Kidney (tissue), 14 donors: ENCODE data around the gene NPBWR2. TPM values are rescaled to one million over a fixed set of nuclear protein-coding genes. Genes with fewer than 3 reads are reported as not detected.

Experiments
- DNase-seq, 5 donors: peaks; one replicate each; pipeline ENCODE4 v3.0.0-alpha.2; 2013 to 2020
- FAIRE-seq: peaks from 2 replicates; lab custom pipeline; 2012; peaks lifted over from hg19 to GRCh38; lab: Jason Lieb, UNC
- H3K27ac ChIP-seq, 2 donors: one replicate each; pipeline ENCODE4 v1.7.0; 2013; ENCODE audit warnings: low read depth in 2 of 2, low read length in 2 of 2, inconsistent platforms in 1 of 2
- H3K27me3 ChIP-seq: one replicate; pipeline ENCODE4 v1.7.1; 2013; ENCODE audit warnings: low read length, inconsistent platforms; ENCODE audit not compliant: control insufficient read depth, insufficient read depth
- H3K36me3 ChIP-seq, 3 donors: one replicate each; pipeline versions ENCODE4 v1.7.0 to v1.7.1; 2013; ENCODE audit warnings: low read length in 3 of 3, control low read depth in 1 of 3, inconsistent platforms in 1 of 3; ENCODE audit not compliant: insufficient read depth in 3 of 3, control insufficient read depth in 2 of 3
- H3K4me1 ChIP-seq, 3 donors: one replicate each; pipeline versions ENCODE4 v1.7.0 to v1.7.1; 2013; ENCODE audit warnings: low read length in 3 of 3, inconsistent platforms in 1 of 3, low read depth in 1 of 3; ENCODE audit not compliant: control insufficient read depth in 2 of 3, insufficient read depth in 2 of 3
- H3K4me3 ChIP-seq, 3 donors: one replicate each; pipeline versions ENCODE4 v1.7.0 to v1.8.1; 2013; ENCODE audit warnings: low read length in 3 of 3, control low read depth in 1 of 3, inconsistent platforms in 1 of 3
- H3K9ac ChIP-seq, 3 donors: one replicate each; pipeline versions ENCODE4 v1.7.0 to v1.7.1; 2013; ENCODE audit warnings: low read length in 3 of 3, control low read depth in 1 of 3, inconsistent platforms in 1 of 3
- H3K9me3 ChIP-seq, 3 donors: one replicate each; pipeline versions ENCODE4 v1.7.0 to v1.7.1; 2013; ENCODE audit warnings: low read length in 3 of 3, control low read depth in 1 of 3, inconsistent platforms in 1 of 3; ENCODE audit not compliant: control insufficient read depth in 2 of 3, insufficient read depth in 1 of 3
- intact Hi-C: fragments of 100-400 bp; cut with DNase I; formaldehyde crosslinking; loops from one replicate; pipeline ENCODE4 v1.11.1; 2022
- polyA plus RNA-seq: library from polyadenylated mRNA; stranded (reverse); fragments of 350-450 nt; fragmentation: Illumina TruSeq; extraction: RNeasy Lipid Tissue Mini Kit (QIAGEN cat#74804); gene quantifications from one replicate; pipeline ENCODE4 v1.2.3, GENCODE V29; 2014; ENCODE audit warnings: low read depth, low replicate concordance; ENCODE audit not compliant: insufficient read depth
- total RNA-seq: library from RNA; stranded (reverse); fragmentation: NEBNext Ultra II Directional; extraction: Animal tissue kit (Norgen Biotek cat#: 25700); gene quantifications from one replicate; pipeline ENCODE4 v1.2.1, GENCODE V29; 2021
- TF ChIP-seq, protein P1 (sequence below): IDR thresholded peaks from 3 replicates; pipeline ENCODE4 v1.5.1; 2012; ENCODE audit warnings: mild to moderate bottlenecking, moderate library complexity, borderline replicate concordance; ENCODE audit not compliant: insufficient read depth; ENCODE audit errors: extremely low read depth
- donor health status: control.
- donor health status: control.
- donor health status: control.
- donor health status: control.
- donor health status: control.
- donor health status: DM: yes; HTN: yes; CAD: no.
- donor health status: Normal renal cell carcinoma (clear cell type).

NPBWR2 gene
- total and polyA plus RNA-seq, 2 donors from 2014 or later = not detected

- Histone ChIP-seq H3K9ac (no peak overlapping the region), H3K9me3 (no peaks in the 10 kb centered on the region), H3K4me3 (peak overlapping the region in 1 of 3 donors; percentile 35), H3K4me1 (peaks cover 0 to 18% (median 3%) of the 10 kb centered on the region in 3 donors), H3K36me3 (no peaks in the 10 kb centered on the region), H3K27ac (no peak overlapping the region), H3K27me3 (peaks cover 6% of the 10 kb centered on the region)
- TF ChIP-seq, protein P1, sequence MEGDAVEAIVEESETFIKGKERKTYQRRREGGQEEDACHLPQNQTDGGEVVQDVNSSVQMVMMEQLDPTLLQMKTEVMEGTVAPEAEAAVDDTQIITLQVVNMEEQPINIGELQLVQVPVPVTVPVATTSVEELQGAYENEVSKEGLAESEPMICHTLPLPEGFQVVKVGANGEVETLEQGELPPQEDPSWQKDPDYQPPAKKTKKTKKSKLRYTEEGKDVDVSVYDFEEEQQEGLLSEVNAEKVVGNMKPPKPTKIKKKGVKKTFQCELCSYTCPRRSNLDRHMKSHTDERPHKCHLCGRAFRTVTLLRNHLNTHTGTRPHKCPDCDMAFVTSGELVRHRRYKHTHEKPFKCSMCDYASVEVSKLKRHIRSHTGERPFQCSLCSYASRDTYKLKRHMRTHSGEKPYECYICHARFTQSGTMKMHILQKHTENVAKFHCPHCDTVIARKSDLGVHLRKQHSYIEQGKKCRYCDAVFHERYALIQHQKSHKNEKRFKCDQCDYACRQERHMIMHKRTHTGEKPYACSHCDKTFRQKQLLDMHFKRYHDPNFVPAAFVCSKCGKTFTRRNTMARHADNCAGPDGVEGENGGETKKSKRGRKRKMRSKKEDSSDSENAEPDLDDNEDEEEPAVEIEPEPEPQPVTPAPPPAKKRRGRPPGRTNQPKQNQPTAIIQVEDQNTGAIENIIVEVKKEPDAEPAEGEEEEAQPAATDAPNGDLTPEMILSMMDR = peak; percentile 52
- FAIRE-seq (no peak), DNase-seq (peak; percentile 80 to 90 (median 86))
- intact Hi-C loops = no loop called here
Observed at GRCh38 chr20:64083378-64083803, 24.0 kb downstream of the NPBWR2 start.

- Histone ChIP-seq H3K9ac (no peak overlapping the region), H3K36me3 (no peaks in the 10 kb centered on the region), H3K27ac (no peak overlapping the region), H3K4me3 (no peak overlapping the region), H3K27me3 (peaks cover 6% of the 10 kb centered on the region), H3K9me3 (no peaks in the 10 kb centered on the region), H3K4me1 (peaks cover 0 to 20% (median 3%) of the 10 kb centered on the region in 3 donors)
- intact Hi-C loops = no loop called here
- TF ChIP-seq, protein P1 = no peak
- peak in 1 of 5 donors; percentile 69 for DNase-seq
- no peak for FAIRE-seq
Observed at GRCh38 chr20:64082820-64083377, 24.5 kb downstream of the NPBWR2 start.

DNA sequence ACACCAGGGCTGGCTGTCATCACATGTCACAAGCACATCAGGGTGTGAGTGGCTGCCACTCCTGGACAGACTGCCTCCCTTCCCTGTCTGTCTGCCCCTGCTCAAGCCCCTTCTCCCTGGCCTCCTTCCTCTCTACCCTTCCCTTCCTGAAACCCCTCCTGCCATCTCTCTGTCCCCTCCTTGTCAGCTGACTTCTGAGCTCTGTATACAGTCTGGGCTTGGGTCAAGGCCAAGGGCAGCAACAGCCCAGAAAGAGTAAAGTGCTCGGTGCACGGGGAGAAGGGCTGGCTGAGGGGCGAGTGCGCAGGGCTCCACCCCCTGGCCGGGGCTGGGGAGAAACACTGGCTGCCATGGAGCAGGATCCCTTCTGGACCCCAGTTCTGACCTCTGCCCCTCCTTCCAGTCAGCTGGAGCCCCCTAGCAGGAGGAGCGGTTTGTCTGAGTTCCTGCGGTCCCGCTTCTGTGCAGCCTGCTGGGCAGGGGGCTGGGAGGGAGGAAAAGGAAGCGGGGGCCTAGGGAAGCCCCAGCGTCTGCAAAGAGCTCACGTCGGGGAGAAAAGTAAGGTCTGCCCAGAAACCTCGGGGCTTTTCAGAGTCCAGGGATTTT, 25.1 kb downstream of the NPBWR2 start:
- intact Hi-C loops = no loop called here
- Histone ChIP-seq H3K36me3 (no peaks in the 10 kb centered on the region), H3K9me3 (no peaks in the 10 kb centered on the region), H3K9ac (no peak overlapping the region), H3K4me3 (no peak overlapping the region), H3K27ac (no peak overlapping the region), H3K4me1 (peaks cover 0 to 23% (median 3%) of the 10 kb centered on the region in 3 donors), H3K27me3 (peaks cover 6% of the 10 kb centered on the region)
- TF ChIP-seq, protein P1 = no peak
- FAIRE-seq (no peak), DNase-seq (no peak)
